HepG2 (cell line): ENCODE results near the gene UBAP1L. TPM values are rescaled to one million over a fixed set of nuclear protein-coding genes. Genes with fewer than 3 reads are reported as not detected.

ENCODE experiments used
- GFI1 ChIP-seq: sonication (generic); formaldehyde crosslinking; IDR thresholded peaks from 2 replicates; pipeline ENCODE4 v1.5.0; 2020; ENCODE audit warnings: missing genetic modification reagents, mild to moderate bottlenecking, borderline replicate concordance
- KAT8 ChIP-seq: IDR thresholded peaks from 2 replicates; pipeline ENCODE4 v1.6.1; 2016; ENCODE audit warnings: missing genetic modification reagents, missing compliant biosample characterization
- KDM1A ChIP-seq: IDR thresholded peaks from 2 replicates; pipeline ENCODE4 v1.6.1; 2016; ENCODE audit warnings: missing compliant biosample characterization
- NR2F6 ChIP-seq, 2 experiments: IDR thresholded peaks; 2 replicates each; pipeline ENCODE4 v1.6.1; 2016; ENCODE audit warnings: antibody characterized with exemption in 1 of 2, mild to moderate bottlenecking in 1 of 2
- SSRP1 ChIP-seq: IDR thresholded peaks from 2 replicates; pipeline ENCODE4 v1.6.1; 2016; ENCODE audit warnings: control low read depth
- TCF7 ChIP-seq: sonication (generic); IDR thresholded peaks from 2 replicates; pipeline ENCODE4 v1.6.1; 2016; ENCODE audit warnings: antibody characterized with exemption, low read depth
- ZBTB20 ChIP-seq: sonication (generic); formaldehyde crosslinking; IDR thresholded peaks from 2 replicates; pipeline ENCODE4 v1.8.1; 2023; ENCODE audit warnings: missing genetic modification reagents, low read depth, mild to moderate bottlenecking, borderline replicate concordance
- ZNF292 ChIP-seq: sonication (generic); formaldehyde crosslinking; IDR thresholded peaks from 2 replicates; pipeline ENCODE4 v1.8.1; 2022; ENCODE audit warnings: mild to moderate bottlenecking, low read depth, missing genetic modification reagents, borderline replicate concordance
- ZNF629 ChIP-seq: sonication (generic); formaldehyde crosslinking; conservative IDR thresholded peaks from 2 replicates; pipeline ENCODE4 v1.5.0; 2020; ENCODE audit warnings: missing genetic modification reagents
- ZNF644 ChIP-seq: IDR thresholded peaks from 2 replicates; pipeline ENCODE4 v1.6.1; 2016; ENCODE audit warnings: low read depth
- polyA plus RNA-seq, 8 experiments: library from polyadenylated mRNA; depleted of rRNA in 3 of 8; stranded (reverse) in 7 of 8; unstranded in 1 of 8; fragments of >200 nt; fragmentation: Illumina TruSeq in 4 of 8; extraction: Trizol in 4 of 8; gene quantifications; 2 replicates each; pipeline versions ENCODE4 v1.2.1 to v1.2.3, GENCODE V29; 2011 to 2016; ENCODE audit warnings: low read depth in 4 of 8, missing spikeins in 1 of 8, mixed read lengths in 1 of 8; ENCODE audit not compliant: insufficient read depth in 1 of 8
- total RNA-seq, 5 experiments: library from RNA; depleted of rRNA; stranded (reverse); fragments of >200 nt; fragmentation: Illumina TruSeq; extraction: Trizol; gene quantifications; 2 replicates each; pipeline ENCODE4 v1.2.3, GENCODE V29; 2016; ENCODE audit warnings: low read depth in 1 of 5
- TF ChIP-seq, protein P1 (sequence below): IDR thresholded peaks from 2 replicates; pipeline ENCODE4 v1.6.1; 2016; ENCODE audit warnings: missing compliant biosample characterization, missing genetic modification reagents, borderline replicate concordance
- TF ChIP-seq, protein P2 (sequence below): sonication (generic); formaldehyde crosslinking; IDR thresholded peaks from 2 replicates; pipeline ENCODE4 v1.5.1; 2020; ENCODE audit warnings: missing genetic modification reagents, mild to moderate bottlenecking, borderline replicate concordance
- TF ChIP-seq, protein P3 (sequence below): sonication (generic); formaldehyde crosslinking; IDR thresholded peaks from 2 replicates; pipeline ENCODE4 v1.4.0; 2020; ENCODE audit warnings: missing genetic modification reagents, borderline replicate concordance
- TF ChIP-seq, protein P4 (sequence below): sonication (generic); formaldehyde crosslinking; IDR thresholded peaks from 2 replicates; pipeline ENCODE4 v1.5.0; 2020; ENCODE audit warnings: mild to moderate bottlenecking, missing genetic modification reagents
- TF ChIP-seq, protein P5 (sequence below): sonication (generic); formaldehyde crosslinking; IDR thresholded peaks from 2 replicates; pipeline ENCODE4 v1.4.0; 2020; ENCODE audit warnings: missing genetic modification reagents

UBAP1L gene
- total and polyA plus RNA-seq, 2 of the 13 experiments (the other 11 are each of a cell fraction or from before 2014, with no cell fraction given): 0.86 to 1.4 TPM

DNA sequence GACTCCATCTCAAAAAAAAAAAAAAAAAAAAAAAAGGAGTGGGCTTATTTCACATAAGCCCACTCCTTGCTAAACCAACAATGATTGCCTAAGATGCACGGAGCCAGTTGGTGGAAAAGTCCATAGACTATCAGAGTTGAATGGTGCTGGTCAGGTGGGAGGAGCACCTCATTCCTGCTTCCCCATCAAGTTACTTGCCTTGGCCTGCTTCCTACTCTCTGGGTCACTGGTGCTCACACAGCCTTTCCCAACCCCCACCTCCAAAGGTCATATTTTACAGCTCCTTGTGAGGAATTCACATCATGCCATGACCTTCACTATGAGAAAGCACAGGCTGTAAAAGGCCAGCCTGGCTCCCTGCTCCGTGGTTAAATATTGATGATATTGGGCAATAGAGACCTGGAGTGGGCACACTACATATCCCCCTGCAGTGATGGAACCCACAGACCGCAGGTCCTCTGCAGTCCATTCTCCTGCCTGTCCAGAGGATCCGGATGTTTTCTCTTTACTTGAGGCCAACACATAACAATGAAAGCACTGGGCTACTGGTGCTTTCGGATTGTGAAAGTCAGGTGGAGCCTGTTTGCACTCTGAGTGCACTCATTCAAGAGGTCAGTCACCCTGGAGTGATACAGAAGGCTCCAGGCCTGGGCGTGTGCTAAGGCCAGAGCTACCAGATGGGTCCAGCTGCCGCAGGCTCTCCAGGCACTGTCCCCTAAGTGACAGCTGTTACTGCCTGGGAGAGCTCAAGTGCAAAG is 70.1 kb downstream of the UBAP1L start, which contains the start of gene SLC51B (continued):
- TF ChIP-seq, protein P1, sequence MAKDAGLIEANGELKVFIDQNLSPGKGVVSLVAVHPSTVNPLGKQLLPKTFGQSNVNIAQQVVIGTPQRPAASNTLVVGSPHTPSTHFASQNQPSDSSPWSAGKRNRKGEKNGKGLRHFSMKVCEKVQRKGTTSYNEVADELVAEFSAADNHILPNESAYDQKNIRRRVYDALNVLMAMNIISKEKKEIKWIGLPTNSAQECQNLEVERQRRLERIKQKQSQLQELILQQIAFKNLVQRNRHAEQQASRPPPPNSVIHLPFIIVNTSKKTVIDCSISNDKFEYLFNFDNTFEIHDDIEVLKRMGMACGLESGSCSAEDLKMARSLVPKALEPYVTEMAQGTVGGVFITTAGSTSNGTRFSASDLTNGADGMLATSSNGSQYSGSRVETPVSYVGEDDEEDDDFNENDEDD (CRISPR knock-in tag): peak; percentile 62; the same call in 1 of the 2 replicates
- TF ChIP-seq, protein P2, sequence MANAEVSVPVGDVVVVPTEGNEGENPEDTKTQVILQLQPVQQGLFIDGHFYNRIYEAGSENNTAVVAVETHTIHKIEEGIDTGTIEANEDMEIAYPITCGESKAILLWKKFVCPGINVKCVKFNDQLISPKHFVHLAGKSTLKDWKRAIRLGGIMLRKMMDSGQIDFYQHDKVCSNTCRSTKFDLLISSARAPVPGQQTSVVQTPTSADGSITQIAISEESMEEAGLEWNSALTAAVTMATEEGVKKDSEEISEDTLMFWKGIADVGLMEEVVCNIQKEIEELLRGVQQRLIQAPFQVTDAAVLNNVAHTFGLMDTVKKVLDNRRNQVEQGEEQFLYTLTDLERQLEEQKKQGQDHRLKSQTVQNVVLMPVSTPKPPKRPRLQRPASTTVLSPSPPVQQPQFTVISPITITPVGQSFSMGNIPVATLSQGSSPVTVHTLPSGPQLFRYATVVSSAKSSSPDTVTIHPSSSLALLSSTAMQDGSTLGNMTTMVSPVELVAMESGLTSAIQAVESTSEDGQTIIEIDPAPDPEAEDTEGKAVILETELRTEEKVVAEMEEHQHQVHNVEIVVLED (CRISPR knock-in tag): peak; percentile 54; the same call in 1 of the 2 replicates
- peak; percentile 37; the same call in 1 of the 2 replicates for TF ChIP-seq TCF7
- TF ChIP-seq NR2F6 (IDR thresholded peaks at IDR 0.05): peak; percentile 91
- peak; percentile 96 for TF ChIP-seq NR2F6 (CRISPR knock-in tag; IDR thresholded peaks at IDR 0.05)
- TF ChIP-seq, protein P3, sequence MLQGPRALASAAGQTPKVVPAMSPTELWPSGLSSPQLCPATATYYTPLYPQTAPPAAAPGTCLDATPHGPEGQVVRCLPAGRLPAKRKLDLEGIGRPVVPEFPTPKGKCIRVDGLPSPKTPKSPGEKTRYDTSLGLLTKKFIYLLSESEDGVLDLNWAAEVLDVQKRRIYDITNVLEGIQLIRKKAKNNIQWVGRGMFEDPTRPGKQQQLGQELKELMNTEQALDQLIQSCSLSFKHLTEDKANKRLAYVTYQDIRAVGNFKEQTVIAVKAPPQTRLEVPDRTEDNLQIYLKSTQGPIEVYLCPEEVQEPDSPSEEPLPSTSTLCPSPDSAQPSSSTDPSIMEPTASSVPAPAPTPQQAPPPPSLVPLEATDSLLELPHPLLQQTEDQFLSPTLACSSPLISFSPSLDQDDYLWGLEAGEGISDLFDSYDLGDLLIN: no peak
- TF ChIP-seq KDM1A: peak; percentile 74; the same call in 1 of the 2 replicates
- peak; percentile 95; the same call in 1 of the 2 replicates for TF ChIP-seq ZNF292 (CRISPR knock-in tag)
- TF ChIP-seq, protein P4, sequence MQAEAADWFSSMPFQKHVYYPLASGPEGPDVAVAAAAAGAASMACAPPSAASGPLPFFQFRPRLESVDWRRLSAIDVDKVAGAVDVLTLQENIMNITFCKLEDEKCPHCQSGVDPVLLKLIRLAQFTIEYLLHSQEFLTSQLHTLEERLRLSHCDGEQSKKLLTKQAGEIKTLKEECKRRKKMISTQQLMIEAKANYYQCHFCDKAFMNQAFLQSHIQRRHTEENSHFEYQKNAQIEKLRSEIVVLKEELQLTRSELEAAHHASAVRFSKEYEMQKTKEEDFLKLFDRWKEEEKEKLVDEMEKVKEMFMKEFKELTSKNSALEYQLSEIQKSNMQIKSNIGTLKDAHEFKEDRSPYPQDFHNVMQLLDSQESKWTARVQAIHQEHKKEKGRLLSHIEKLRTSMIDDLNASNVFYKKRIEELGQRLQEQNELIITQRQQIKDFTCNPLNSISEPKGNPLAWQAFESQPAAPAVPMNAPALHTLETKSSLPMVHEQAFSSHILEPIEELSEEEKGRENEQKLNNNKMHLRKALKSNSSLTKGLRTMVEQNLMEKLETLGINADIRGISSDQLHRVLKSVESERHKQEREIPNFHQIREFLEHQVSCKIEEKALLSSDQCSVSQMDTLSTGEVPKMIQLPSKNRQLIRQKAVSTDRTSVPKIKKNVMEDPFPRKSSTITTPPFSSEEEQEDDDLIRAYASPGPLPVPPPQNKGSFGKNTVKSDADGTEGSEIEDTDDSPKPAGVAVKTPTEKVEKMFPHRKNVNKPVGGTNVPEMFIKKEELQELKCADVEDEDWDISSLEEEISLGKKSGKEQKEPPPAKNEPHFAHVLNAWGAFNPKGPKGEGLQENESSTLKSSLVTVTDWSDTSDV (CRISPR knock-in tag): no peak
- TF ChIP-seq ZNF629 (CRISPR knock-in tag): peak; percentile 41; the same call in 1 of the 2 replicates
- peak; percentile 75; the same call in 1 of the 2 replicates for TF ChIP-seq GFI1
- peak; percentile 86; the same call in 1 of the 2 replicates for TF ChIP-seq SSRP1 (CRISPR knock-in tag)
- 0 out of 2 replicates have a peak, but pooled peaks have one; percentile 76 for TF ChIP-seq ZBTB20 (CRISPR knock-in tag)
- TF ChIP-seq KAT8 (CRISPR knock-in tag): peak; percentile 63
- TF ChIP-seq, protein P5, sequence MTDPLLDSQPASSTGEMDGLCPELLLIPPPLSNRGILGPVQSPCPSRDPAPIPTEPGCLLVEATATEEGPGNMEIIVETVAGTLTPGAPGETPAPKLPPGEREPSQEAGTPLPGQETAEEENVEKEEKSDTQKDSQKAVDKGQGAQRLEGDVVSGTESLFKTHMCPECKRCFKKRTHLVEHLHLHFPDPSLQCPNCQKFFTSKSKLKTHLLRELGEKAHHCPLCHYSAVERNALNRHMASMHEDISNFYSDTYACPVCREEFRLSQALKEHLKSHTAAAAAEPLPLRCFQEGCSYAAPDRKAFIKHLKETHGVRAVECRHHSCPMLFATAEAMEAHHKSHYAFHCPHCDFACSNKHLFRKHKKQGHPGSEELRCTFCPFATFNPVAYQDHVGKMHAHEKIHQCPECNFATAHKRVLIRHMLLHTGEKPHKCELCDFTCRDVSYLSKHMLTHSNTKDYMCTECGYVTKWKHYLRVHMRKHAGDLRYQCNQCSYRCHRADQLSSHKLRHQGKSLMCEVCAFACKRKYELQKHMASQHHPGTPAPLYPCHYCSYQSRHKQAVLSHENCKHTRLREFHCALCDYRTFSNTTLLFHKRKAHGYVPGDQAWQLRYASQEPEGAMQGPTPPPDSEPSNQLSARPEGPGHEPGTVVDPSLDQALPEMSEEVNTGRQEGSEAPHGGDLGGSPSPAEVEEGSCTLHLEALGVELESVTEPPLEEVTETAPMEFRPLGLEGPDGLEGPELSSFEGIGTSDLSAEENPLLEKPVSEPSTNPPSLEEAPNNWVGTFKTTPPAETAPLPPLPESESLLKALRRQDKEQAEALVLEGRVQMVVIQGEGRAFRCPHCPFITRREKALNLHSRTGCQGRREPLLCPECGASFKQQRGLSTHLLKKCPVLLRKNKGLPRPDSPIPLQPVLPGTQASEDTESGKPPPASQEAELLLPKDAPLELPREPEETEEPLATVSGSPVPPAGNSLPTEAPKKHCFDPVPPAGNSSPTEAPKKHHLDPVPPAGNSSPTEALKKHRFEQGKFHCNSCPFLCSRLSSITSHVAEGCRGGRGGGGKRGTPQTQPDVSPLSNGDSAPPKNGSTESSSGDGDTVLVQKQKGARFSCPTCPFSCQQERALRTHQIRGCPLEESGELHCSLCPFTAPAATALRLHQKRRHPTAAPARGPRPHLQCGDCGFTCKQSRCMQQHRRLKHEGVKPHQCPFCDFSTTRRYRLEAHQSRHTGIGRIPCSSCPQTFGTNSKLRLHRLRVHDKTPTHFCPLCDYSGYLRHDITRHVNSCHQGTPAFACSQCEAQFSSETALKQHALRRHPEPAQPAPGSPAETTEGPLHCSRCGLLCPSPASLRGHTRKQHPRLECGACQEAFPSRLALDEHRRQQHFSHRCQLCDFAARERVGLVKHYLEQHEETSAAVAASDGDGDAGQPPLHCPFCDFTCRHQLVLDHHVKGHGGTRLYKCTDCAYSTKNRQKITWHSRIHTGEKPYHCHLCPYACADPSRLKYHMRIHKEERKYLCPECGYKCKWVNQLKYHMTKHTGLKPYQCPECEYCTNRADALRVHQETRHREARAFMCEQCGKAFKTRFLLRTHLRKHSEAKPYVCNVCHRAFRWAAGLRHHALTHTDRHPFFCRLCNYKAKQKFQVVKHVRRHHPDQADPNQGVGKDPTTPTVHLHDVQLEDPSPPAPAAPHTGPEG (CRISPR knock-in tag): peak; percentile 47; the same call in 1 of the 2 replicates
- peak; percentile 72; the same call in 1 of the 2 replicates for TF ChIP-seq ZNF644 (CRISPR knock-in tag)
